Trophoblast cell (in vitro differentiated cells and primary cell): Measurements from ENCODE around the gene H3-3A.

Experiments
- DNase-seq, 2 donors: peaks; one replicate each; pipeline ENCODE4 v3.0.0-alpha.2; 2016
- H2AFZ ChIP-seq: 2 replicates; pipeline ENCODE4 v1.6.1; 2013; ENCODE audit warnings: low read length, moderate library complexity, mild to moderate bottlenecking; ENCODE audit not compliant: insufficient read depth, poor library complexity
- H2AK5ac ChIP-seq: 2 replicates; pipeline ENCODE4 v1.6.1; 2013; ENCODE audit warnings: mild to moderate bottlenecking, low read length
- H2BK120ac ChIP-seq: 2 replicates; pipeline ENCODE4 v1.6.1; 2013; ENCODE audit warnings: low read length, mild to moderate bottlenecking, moderate library complexity; ENCODE audit not compliant: insufficient read depth, poor library complexity
- H2BK12ac ChIP-seq: 2 replicates; pipeline ENCODE4 v1.6.1; 2013; ENCODE audit warnings: mild to moderate bottlenecking, low read length, moderate library complexity
- H2BK5ac ChIP-seq: 2 replicates; pipeline ENCODE4 v1.6.1; 2013; ENCODE audit warnings: low read length, low read depth, moderate library complexity, mild to moderate bottlenecking; ENCODE audit not compliant: poor library complexity
- H3K14ac ChIP-seq: 2 replicates; pipeline ENCODE4 v1.6.1; 2013; ENCODE audit warnings: mild to moderate bottlenecking, low read length
- H3K18ac ChIP-seq: 2 replicates; pipeline ENCODE4 v1.6.1; 2013; ENCODE audit warnings: mild to moderate bottlenecking, low read length
- H3K23ac ChIP-seq: 2 replicates; pipeline ENCODE4 v1.6.1; 2013; ENCODE audit warnings: low read length
- H3K27ac ChIP-seq: 2 replicates; pipeline ENCODE4 v1.5.1; 2013; ENCODE audit warnings: low read depth, mild to moderate bottlenecking, inconsistent platforms, low read length, moderate library complexity
- H3K27me3 ChIP-seq: 2 replicates; pipeline ENCODE4 v1.6.1; 2013; ENCODE audit warnings: inconsistent platforms, mild to moderate bottlenecking, low read length, moderate library complexity; ENCODE audit not compliant: insufficient read depth
- H3K36me3 ChIP-seq, 2 experiments: 1 replicate in 1 of 2; 2 replicates in 1 of 2; pipeline ENCODE4 v1.6.1; 2013; ENCODE audit warnings: low read length in 2 of 2, mild to moderate bottlenecking in 2 of 2, moderate library complexity in 1 of 2; ENCODE audit not compliant: insufficient read depth in 2 of 2, control insufficient read depth in 1 of 2
- H3K4ac ChIP-seq: 2 replicates; pipeline ENCODE4 v1.6.1; 2013; ENCODE audit warnings: low read depth, mild to moderate bottlenecking, low read length, moderate library complexity
- H3K4me1 ChIP-seq, 2 experiments: 1 replicate in 1 of 2; 2 replicates in 1 of 2; pipeline ENCODE4 v1.6.1; 2013; ENCODE audit warnings: low read length in 2 of 2, mild to moderate bottlenecking in 2 of 2, moderate library complexity in 1 of 2; ENCODE audit not compliant: insufficient read depth in 2 of 2, control insufficient read depth in 1 of 2
- H3K4me2 ChIP-seq: 2 replicates; pipeline ENCODE4 v1.6.1; 2013; ENCODE audit warnings: inconsistent platforms, mild to moderate bottlenecking, low read length, moderate library complexity
- H3K4me3 ChIP-seq: 2 replicates; pipeline ENCODE4 v1.5.1; 2013; ENCODE audit warnings: mild to moderate bottlenecking, low read depth, low read length, inconsistent platforms
- H3K79me1 ChIP-seq: one replicate; pipeline ENCODE4 v1.6.1; 2013; ENCODE audit warnings: low read length
- H3K79me2 ChIP-seq: 2 replicates; pipeline ENCODE4 v1.6.1; 2013; ENCODE audit warnings: low read length, mild to moderate bottlenecking; ENCODE audit not compliant: control insufficient read depth, insufficient read depth, poor library complexity
- H3K9ac ChIP-seq: 2 replicates; pipeline ENCODE4 v1.6.1; 2013; ENCODE audit warnings: mild to moderate bottlenecking, low read length
- H3K9me3 ChIP-seq: 2 replicates; pipeline ENCODE4 v1.6.1; 2013; ENCODE audit warnings: low read depth, mild to moderate bottlenecking, control low read depth, inconsistent platforms, low read length; ENCODE audit not compliant: insufficient read depth
- H4K12ac ChIP-seq: 2 replicates; pipeline ENCODE4 v1.6.1; 2013; ENCODE audit warnings: low read depth, mild to moderate bottlenecking, low read length, moderate library complexity
- H4K8ac ChIP-seq: 2 replicates; pipeline ENCODE4 v1.6.1; 2013; ENCODE audit warnings: low read depth, mild to moderate bottlenecking, low read length, moderate library complexity
- H4K91ac ChIP-seq: one replicate; pipeline ENCODE4 v1.6.1; 2013; ENCODE audit warnings: low read depth, mild to moderate bottlenecking, low read length, moderate library complexity
- WGBS: extraction: QIAGEN DNeasy Blood & Tissue Kit; methylation state at CpG from one replicate; pipeline ENCODE4 v1.1.7; 2013; ENCODE audit warnings: missing lambda C conversion rate; ENCODE audit not compliant: insufficient read length, insufficient coverage; ENCODE audit errors: extremely low coverage; 5-methylcytosine and 5-hydroxymethylcytosine counted together

The H3-3A gene

GRCh38 chr1:226029093-226029496 lies 33.4 kb upstream of the H3-3A start:
- no peak overlapping the region for H3K4me3 ChIP-seq
- H3K4me1 ChIP-seq = peaks cover 0 to 2% of the 10 kb centered on the region in 2 experiments
- H3K23ac ChIP-seq = no peak overlapping the region
- no peak overlapping the region for H3K18ac ChIP-seq
- H3K14ac ChIP-seq = no peak overlapping the region
- H3K4ac ChIP-seq = no peak overlapping the region
- no peak overlapping the region for H3K9ac ChIP-seq
- no peak overlapping the region for H4K8ac ChIP-seq
- WGBS = no CpG with 5 or more reads among the region's 7 CpGs
- H2BK12ac ChIP-seq = no peak overlapping the region
- H3K9me3 ChIP-seq = no peaks in the 10 kb centered on the region
- H3K27me3 ChIP-seq = no peaks in the 10 kb centered on the region
- no peaks in the 10 kb centered on the region for H3K36me3 ChIP-seq
- peak; percentile 11 to 41 for DNase-seq
- H2AFZ ChIP-seq = no peak overlapping the region
- no peaks in the 10 kb centered on the region for H3K79me1 ChIP-seq
- no peak overlapping the region for H2BK120ac ChIP-seq
- no peak overlapping the region for H3K27ac ChIP-seq
- no peaks in the 10 kb centered on the region for H3K79me2 ChIP-seq
- H3K4me2 ChIP-seq = no peak overlapping the region
- no peak overlapping the region for H4K12ac ChIP-seq
- no peak overlapping the region for H2BK5ac ChIP-seq
- no peak overlapping the region for H2AK5ac ChIP-seq
- H4K91ac ChIP-seq = no peak overlapping the region

- Histone ChIP-seq H2BK120ac (no peak overlapping the region), H4K8ac (no peak overlapping the region), H4K12ac (no peak overlapping the region), H2BK5ac (no peak overlapping the region), H3K9ac (no peak overlapping the region), H3K18ac (no peak overlapping the region), H3K79me1 (no peaks in the 10 kb centered on the region), H3K79me2 (no peaks in the 10 kb centered on the region), H3K9me3 (no peaks in the 10 kb centered on the region), H3K4ac (no peak overlapping the region), H3K4me2 (no peak overlapping the region), H3K4me1 (peaks cover 3 to 5% of the 10 kb centered on the region in 2 experiments), H3K36me3 (no peaks in the 10 kb centered on the region), H3K14ac (no peak overlapping the region), H3K4me3 (no peak overlapping the region), H2AK5ac (no peak overlapping the region), H3K23ac (no peak overlapping the region), H2BK12ac (no peak overlapping the region), H3K27me3 (no peaks in the 10 kb centered on the region), H2AFZ (no peak overlapping the region), H4K91ac (no peak overlapping the region), H3K27ac (no peak overlapping the region)
- DNase-seq = no peak
- WGBS = no CpG with 5 or more reads among the region's 7 CpGs
These were observed 32.8 kb upstream of the H3-3A start for GRCh38 chr1:226029568-226030225.

- Histone ChIP-seq H2BK5ac (no peak overlapping the region), H3K4me3 (no peak overlapping the region), H3K23ac (no peak overlapping the region), H3K9ac (no peak overlapping the region), H2AK5ac (no peak overlapping the region), H3K4me1 (peaks cover 3 to 5% of the 10 kb centered on the region in 2 experiments), H2AFZ (no peak overlapping the region), H2BK120ac (no peak overlapping the region), H3K79me1 (no peaks in the 10 kb centered on the region), H3K18ac (no peak overlapping the region), H3K79me2 (no peaks in the 10 kb centered on the region), H4K91ac (no peak overlapping the region), H3K36me3 (no peaks in the 10 kb centered on the region), H2BK12ac (no peak overlapping the region), H3K4ac (no peak overlapping the region), H3K9me3 (no peaks in the 10 kb centered on the region), H3K27ac (no peak overlapping the region), H3K4me2 (no peak overlapping the region), H4K8ac (no peak overlapping the region), H4K12ac (no peak overlapping the region), H3K14ac (no peak overlapping the region), H3K27me3 (no peaks in the 10 kb centered on the region)
- WGBS = 100% methylated on average over 1 of the region's 4 CpGs
- no peak for DNase-seq
These were observed 28.9 kb upstream of the H3-3A start for GRCh38 chr1:226033582-226033981.

GRCh38 chr1:226033991-226034390 lies 28.5 kb upstream of the H3-3A start:
- Histone ChIP-seq H4K91ac (no peak overlapping the region), H2AFZ (no peak overlapping the region), H3K79me2 (no peaks in the 10 kb centered on the region), H2BK120ac (no peak overlapping the region), H3K18ac (no peak overlapping the region), H4K8ac (no peak overlapping the region), H3K27ac (no peak overlapping the region), H3K4me1 (peaks cover 3 to 5% of the 10 kb centered on the region in 2 experiments), H3K9me3 (no peaks in the 10 kb centered on the region), H2AK5ac (no peak overlapping the region), H3K36me3 (no peaks in the 10 kb centered on the region), H3K4me3 (no peak overlapping the region), H2BK5ac (no peak overlapping the region), H3K4ac (no peak overlapping the region), H3K4me2 (no peak overlapping the region), H3K27me3 (no peaks in the 10 kb centered on the region), H3K9ac (no peak overlapping the region), H2BK12ac (no peak overlapping the region), H3K23ac (no peak overlapping the region), H3K79me1 (no peaks in the 10 kb centered on the region), H3K14ac (no peak overlapping the region), H4K12ac (no peak overlapping the region)
- DNase-seq = no peak
